Rectal smooth muscle tissue (tissue), 1 donor: ENCODE results near the gene UBASH3B.
"Not testable (repeated sequence)": the region's sequence is repeated elsewhere in the genome, so short reads cannot be mapped to it uniquely, and the experiment has no call there.

Source experiments
- H3K27ac ChIP-seq: one replicate; pipeline ENCODE4 v1.7.0; 2013; ENCODE audit warnings: low read depth, low read length, inconsistent platforms
- H3K27me3 ChIP-seq: one replicate; pipeline ENCODE4 v1.7.0; 2013; ENCODE audit warnings: low read length; ENCODE audit not compliant: control insufficient read depth, insufficient read depth
- H3K36me3 ChIP-seq: one replicate; pipeline ENCODE4 v1.7.0; 2013; ENCODE audit warnings: low read length; ENCODE audit not compliant: control insufficient read depth, insufficient read depth
- H3K4me1 ChIP-seq: one replicate; pipeline ENCODE4 v1.7.0; 2013; ENCODE audit warnings: low read length; ENCODE audit not compliant: control insufficient read depth, insufficient read depth
- H3K4me3 ChIP-seq: one replicate; pipeline ENCODE4 v1.7.0; 2013; ENCODE audit warnings: low read length
- H3K9ac ChIP-seq: one replicate; pipeline ENCODE4 v1.7.0; 2013; ENCODE audit warnings: low read length

UBASH3B gene

GRCh38 chr11:122813176-122813893, 157.8 kb downstream of the UBASH3B start:
- Histone ChIP-seq H3K27me3 (no peaks in the 10 kb centered on the region), H3K36me3 (no peaks in the 10 kb centered on the region), H3K27ac (no peak overlapping the region), H3K4me1 (no peaks in the 10 kb centered on the region), H3K4me3 (no peak overlapping the region), H3K9ac (no peak overlapping the region)

- Histone ChIP-seq H3K27me3 (no peaks in the 10 kb centered on the region), H3K4me3 (no peak overlapping the region), H3K4me1 (no peaks in the 10 kb centered on the region), H3K27ac (no peak overlapping the region), H3K9ac (no peak overlapping the region), H3K36me3 (no peaks in the 10 kb centered on the region)
Observed at GRCh38 chr11:122813894-122814270, 158.4 kb downstream of the UBASH3B start.

GRCh38 chr11:122814401-122814800, 158.9 kb downstream of the UBASH3B start:
- Histone ChIP-seq H3K27me3 (no peaks in the 10 kb centered on the region), H3K27ac (no peak overlapping the region), H3K36me3 (no peaks in the 10 kb centered on the region), H3K4me1 (no peaks in the 10 kb centered on the region), H3K4me3 (no peak overlapping the region), H3K9ac (no peak overlapping the region)

- Histone ChIP-seq H3K36me3 (no peaks in the 10 kb centered on the region), H3K27me3 (no peaks in the 10 kb centered on the region), H3K4me3 (no peak overlapping the region), H3K27ac (no peak overlapping the region), H3K4me1 (no peaks in the 10 kb centered on the region), H3K9ac (no peak overlapping the region)
Observed at GRCh38 chr11:122815900-122816299, 160.4 kb downstream of the UBASH3B start.

- H3K27me3 ChIP-seq: no peaks in the 10 kb centered on the region
- no peak overlapping the region for H3K4me3 ChIP-seq
- no peak overlapping the region for H3K27ac ChIP-seq
- no peaks in the 10 kb centered on the region for H3K36me3 ChIP-seq
- H3K4me1 ChIP-seq: no peaks in the 10 kb centered on the region
- H3K9ac ChIP-seq: no peak overlapping the region
Observed at GRCh38 chr11:122816761-122817520, 161.4 kb downstream of the UBASH3B start.

GRCh38 chr11:122820158-122820557, 164.6 kb downstream of the UBASH3B start:
- Histone ChIP-seq H3K36me3 (no peaks in the 10 kb centered on the region), H3K27me3 (no peaks in the 10 kb centered on the region)

GRCh38 chr11:122821169-122821568, 165.6 kb downstream of the UBASH3B start:
- Histone ChIP-seq H3K36me3 (no peaks in the 10 kb centered on the region), H3K4me3 (no peak overlapping the region), H3K4me1 (no peaks in the 10 kb centered on the region), H3K27me3 (no peaks in the 10 kb centered on the region), H3K9ac (no peak overlapping the region), H3K27ac (no peak overlapping the region)

More at GRCh38 chr11:122820158-122820557, 164.6 kb downstream of the UBASH3B start:
- Histone ChIP-seq H3K4me3 (no peak overlapping the region), H3K27ac (no peak overlapping the region), H3K9ac (no peak overlapping the region), H3K4me1 (no peaks in the 10 kb centered on the region)

GRCh38 chr11:122822241-122822640, 166.7 kb downstream of the UBASH3B start:
- H3K27me3 ChIP-seq: no peaks in the 10 kb centered on the region
- H3K36me3 ChIP-seq: no peaks in the 10 kb centered on the region
- no peak overlapping the region for H3K9ac ChIP-seq
- H3K27ac ChIP-seq: no peak overlapping the region
- no peak overlapping the region for H3K4me3 ChIP-seq
- H3K4me1 ChIP-seq: no peaks in the 10 kb centered on the region

- Histone ChIP-seq H3K27me3 (no peaks in the 10 kb centered on the region), H3K4me1 (no peaks in the 10 kb centered on the region), H3K27ac (no peak overlapping the region), H3K36me3 (no peaks in the 10 kb centered on the region), H3K4me3 (no peak overlapping the region), H3K9ac (no peak overlapping the region)
Observed at GRCh38 chr11:122823564-122823963, 168.0 kb downstream of the UBASH3B start.

- H3K27ac ChIP-seq, H3K4me1 ChIP-seq, H3K4me3 ChIP-seq, H3K27me3 ChIP-seq, H3K36me3 ChIP-seq, H3K9ac ChIP-seq: not testable (repeated sequence)
Observed at GRCh38 chr11:122829371-122829770, 173.8 kb downstream of the UBASH3B start.

- H3K36me3 ChIP-seq, H3K27me3 ChIP-seq, H3K27ac ChIP-seq, H3K4me1 ChIP-seq, H3K4me3 ChIP-seq, H3K9ac ChIP-seq: not testable (repeated sequence)
Observed at GRCh38 chr11:122832297-122832696, 176.8 kb downstream of the UBASH3B start.

GRCh38 chr11:122832721-122833470, 177.4 kb downstream of the UBASH3B start:
- Histone ChIP-seq H3K4me3 (no peak overlapping the region), H3K27ac (no peak overlapping the region), H3K27me3 (no peaks in the 10 kb centered on the region), H3K4me1 (no peaks in the 10 kb centered on the region), H3K9ac (no peak overlapping the region), H3K36me3 (no peaks in the 10 kb centered on the region)
